Hepatocyte (in vitro differentiated cells): ENCODE measurements around the gene IGFL1. TPM values are rescaled to one million over a fixed set of nuclear protein-coding genes. Genes with fewer than 3 reads are reported as not detected.
"Not testable (repeated sequence)": the region's sequence is repeated elsewhere in the genome, so short reads cannot be mapped to it uniquely, and the experiment has no call there.

Experiments
- DNase-seq: peaks from one replicate; pipeline ENCODE4 v3.0.0-alpha.2; 2016; ENCODE audit warnings: low spot score
- H2AFZ ChIP-seq: fragments of 200-600 bp; sonication (generic); 2 replicates; pipeline ENCODE4 v1.6.0; 2016; ENCODE audit warnings: antibody characterized with exemption, mild to moderate bottlenecking
- H3K27ac ChIP-seq: fragments of 200-600 bp; sonication (generic); 2 replicates; pipeline ENCODE4 v1.5.1; 2016; ENCODE audit warnings: mild to moderate bottlenecking
- H3K27me3 ChIP-seq: fragments of 200-600 bp; sonication (generic); 2 replicates; pipeline ENCODE4 v1.6.1; 2016
- H3K36me3 ChIP-seq: fragments of 200-600 bp; sonication (generic); replicated peaks from 2 replicates; pipeline ENCODE4 v1.5.1; 2016; ENCODE audit warnings: low read depth; ENCODE audit not compliant: insufficient read depth
- H3K4me1 ChIP-seq: fragments of 200-600 bp; sonication (generic); 2 replicates; pipeline ENCODE4 v1.5.1; 2016; ENCODE audit warnings: mild to moderate bottlenecking, moderate library complexity; ENCODE audit not compliant: insufficient read depth
- H3K4me2 ChIP-seq: fragments of 200-600 bp; sonication (generic); 2 replicates; pipeline ENCODE4 v1.6.0; 2016
- H3K4me3 ChIP-seq: fragments of 200-600 bp; sonication (generic); 2 replicates; pipeline ENCODE4 v1.5.1; 2016; ENCODE audit warnings: mild to moderate bottlenecking
- H3K79me2 ChIP-seq: fragments of 200-600 bp; sonication (generic); 2 replicates; pipeline ENCODE4 v1.6.0; 2017; ENCODE audit warnings: mild to moderate bottlenecking
- H3K9me2 ChIP-seq: fragments of 200-600 bp; sonication (generic); replicated peaks from 2 replicates; pipeline ENCODE4 v1.6.0; 2017; ENCODE audit warnings: mild to moderate bottlenecking; ENCODE audit not compliant: insufficient read depth
- H3K9me3 ChIP-seq: fragments of 200-600 bp; sonication (generic); 2 replicates; pipeline ENCODE4 v1.5.1; 2016; ENCODE audit warnings: low read depth, mild to moderate bottlenecking
- H4K20me1 ChIP-seq: fragments of 200-600 bp; sonication (generic); 2 replicates; pipeline ENCODE4 v1.6.0; 2016; ENCODE audit warnings: mild to moderate bottlenecking; ENCODE audit not compliant: insufficient read depth, poor library complexity, severe bottlenecking
- CTCF ChIP-seq: fragments of 200-600 bp; sonication (generic); IDR thresholded peaks from 2 replicates; pipeline ENCODE4 v1.5.1; 2016; ENCODE audit warnings: antibody characterized with exemption, mild to moderate bottlenecking; ENCODE audit not compliant: poor library complexity
- EZH2 ChIP-seq: fragments of 200-600 bp; sonication (generic); IDR thresholded peaks from 2 replicates; pipeline ENCODE4 v1.6.1; 2016; ENCODE audit warnings: antibody characterized with exemption, mild to moderate bottlenecking, borderline replicate concordance
- EZH2phosphoT487 ChIP-seq: fragments of 200-600 bp; sonication (generic); IDR thresholded peaks from one replicate; pipeline ENCODE4 v1.6.1; 2018; ENCODE audit warnings: antibody characterized with exemption, mild to moderate bottlenecking, low read depth, moderate library complexity; ENCODE audit not compliant: unreplicated experiment, severe bottlenecking
- WGBS: methylation state at CpG from one replicate; pipeline ENCODE4 v1.1.6; 2016; ENCODE audit warnings: low lambda C conversion rate; ENCODE audit errors: missing lambda C conversion rate; 5-methylcytosine and 5-hydroxymethylcytosine counted together
- polyA plus RNA-seq: library from polyadenylated mRNA; unstranded; fragments of >200 nt; fragmentation: Nextera tagmentation; extraction: Ambion mirVana; gene quantifications from 2 replicates; pipeline ENCODE4 v1.2.1, GENCODE V29; 2016
- total RNA-seq: library from RNA; depleted of rRNA; stranded (reverse); fragments of >200 nt; gene quantifications from 2 replicates; pipeline ENCODE4 v1.2.3, GENCODE V29; 2014

IGFL1 gene
- total and polyA plus RNA-seq, 2 experiments from 2014 or later = not detected

- H2AFZ ChIP-seq = no peak overlapping the region
- peaks cover 12% of the 10 kb centered on the region for H3K4me1 ChIP-seq
- no peaks in the 10 kb centered on the region for H3K9me3 ChIP-seq
- DNase-seq = no peak
- no peaks in the 10 kb centered on the region for H3K27me3 ChIP-seq
- H4K20me1 ChIP-seq = no peaks in the 10 kb centered on the region
- H3K79me2 ChIP-seq = no peaks in the 10 kb centered on the region
- 89% methylated on average over 1 of the region's 1 CpG for WGBS
- H3K9me2 ChIP-seq = no peaks in the 10 kb centered on the region
- no peak overlapping the region for H3K4me3 ChIP-seq
- no peak overlapping the region for H3K4me2 ChIP-seq
- H3K27ac ChIP-seq = no peak overlapping the region
- H3K36me3 ChIP-seq = no peaks in the 10 kb centered on the region
- TF ChIP-seq EZH2 = no peak
- no peak for TF ChIP-seq CTCF
- no peak for TF ChIP-seq EZH2phosphoT487
These were observed 20.1 kb upstream of the IGFL1 start for GRCh38 chr19:46209472-46209871.

GRCh38 chr19:46210669-46211068, 18.9 kb upstream of the IGFL1 start:
- Histone ChIP-seq H4K20me1 (no peaks in the 10 kb centered on the region), H3K27me3 (no peaks in the 10 kb centered on the region), H3K4me2 (no peak overlapping the region), H3K79me2 (no peaks in the 10 kb centered on the region), H3K4me1 (peaks cover 12% of the 10 kb centered on the region), H3K4me3 (no peak overlapping the region), H2AFZ (no peak overlapping the region), H3K9me3 (no peaks in the 10 kb centered on the region), H3K27ac (peak overlapping the region; percentile 61), H3K9me2 (no peaks in the 10 kb centered on the region), H3K36me3 (no peaks in the 10 kb centered on the region)
- 50% methylated on average over 1 of the region's 1 CpG for WGBS
- TF ChIP-seq EZH2phosphoT487 = no peak
- DNase-seq = no peak

GRCh38 chr19:46211201-46211881, 18.2 kb upstream of the IGFL1 start:
- WGBS = 33% methylated on average over 10 of the region's 10 CpGs
- TF ChIP-seq EZH2phosphoT487 = peak; percentile 54
- no peak for TF ChIP-seq EZH2
- no peaks in the 10 kb centered on the region for H3K9me2 ChIP-seq
- no peaks in the 10 kb centered on the region for H3K27me3 ChIP-seq
- peaks cover 12% of the 10 kb centered on the region for H3K4me1 ChIP-seq
- no peak overlapping the region for H3K4me3 ChIP-seq
- no peaks in the 10 kb centered on the region for H3K79me2 ChIP-seq
- H3K36me3 ChIP-seq = no peaks in the 10 kb centered on the region
- no peaks in the 10 kb centered on the region for H4K20me1 ChIP-seq
- no peak overlapping the region for H3K4me2 ChIP-seq
- peak overlapping the region; percentile 61 for H3K27ac ChIP-seq
- peak; percentile 80 for DNase-seq
- no peak overlapping the region for H2AFZ ChIP-seq
- H3K9me3 ChIP-seq = no peaks in the 10 kb centered on the region

GRCh38 chr19:46212592-46212991, 16.9 kb upstream of the IGFL1 start:
- not testable (repeated sequence) for H3K4me2 ChIP-seq, H3K27me3 ChIP-seq, H2AFZ ChIP-seq, H3K9me2 ChIP-seq, H3K9me3 ChIP-seq, H4K20me1 ChIP-seq, H3K4me3 ChIP-seq, H3K79me2 ChIP-seq, H3K27ac ChIP-seq, DNase-seq, H3K36me3 ChIP-seq
- peaks cover 12% of the 10 kb centered on the region for H3K4me1 ChIP-seq
- 87% methylated on average over 5 of the region's 5 CpGs for WGBS

- H2AFZ ChIP-seq = no peak overlapping the region
- H3K79me2 ChIP-seq = no peaks in the 10 kb centered on the region
- H3K4me1 ChIP-seq = peaks cover 12% of the 10 kb centered on the region
- H3K9me3 ChIP-seq = no peaks in the 10 kb centered on the region
- H3K27me3 ChIP-seq = no peaks in the 10 kb centered on the region
- 85% methylated on average over 11 of the region's 11 CpGs for WGBS
- DNase-seq = no peak
- H3K4me3 ChIP-seq = no peak overlapping the region
- no peak overlapping the region for H3K27ac ChIP-seq
- no peak for TF ChIP-seq EZH2phosphoT487
- no peak overlapping the region for H3K4me2 ChIP-seq
- no peaks in the 10 kb centered on the region for H3K9me2 ChIP-seq
- no peaks in the 10 kb centered on the region for H3K36me3 ChIP-seq
- no peaks in the 10 kb centered on the region for H4K20me1 ChIP-seq
These were observed 16.4 kb upstream of the IGFL1 start for GRCh38 chr19:46213156-46213555.
